IMR-90 (cell line): ENCODE measurements around the gene PEX5L.
"Not testable (repeated sequence)": the region's sequence is repeated elsewhere in the genome, so short reads cannot be mapped to it uniquely, and the experiment has no call there.

ENCODE experiments used
- CEBPB ChIP-seq: IDR thresholded peaks from 2 replicates; pipeline ENCODE4 v1.6.1; 2012; ENCODE audit warnings: low read depth, low read length, improper control_type of control experiment
- RAD21 ChIP-seq: IDR thresholded peaks from 2 replicates; pipeline ENCODE4 v1.6.1; 2012; ENCODE audit warnings: low read length, improper control_type of control experiment
- TF ChIP-seq, protein P1 (sequence below): conservative IDR thresholded peaks from 2 replicates; pipeline ENCODE4 v1.5.1; 2012; ENCODE audit warnings: mild to moderate bottlenecking, low read depth, low read length, improper control_type of control experiment

DNA sequence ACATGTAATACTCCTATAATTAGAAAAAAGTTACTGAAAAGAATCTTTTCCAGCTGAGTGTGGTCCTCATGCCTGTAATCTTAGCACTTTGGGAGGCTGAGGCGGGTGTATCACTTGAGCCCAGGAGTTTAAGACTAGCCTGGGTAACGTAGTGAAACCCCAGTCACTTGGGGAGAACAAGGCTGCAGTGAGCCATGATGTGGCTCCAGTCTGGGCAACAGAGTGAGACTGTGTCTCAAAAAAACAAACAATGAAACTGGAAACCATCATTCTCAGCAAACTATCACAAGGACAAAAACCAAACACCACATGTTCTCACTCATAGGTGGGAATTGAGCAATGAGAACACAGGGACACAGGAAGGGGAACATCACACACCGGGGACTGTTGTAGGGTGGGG is 18.9 kb upstream of the PEX5L start:
- TF ChIP-seq, protein P1, sequence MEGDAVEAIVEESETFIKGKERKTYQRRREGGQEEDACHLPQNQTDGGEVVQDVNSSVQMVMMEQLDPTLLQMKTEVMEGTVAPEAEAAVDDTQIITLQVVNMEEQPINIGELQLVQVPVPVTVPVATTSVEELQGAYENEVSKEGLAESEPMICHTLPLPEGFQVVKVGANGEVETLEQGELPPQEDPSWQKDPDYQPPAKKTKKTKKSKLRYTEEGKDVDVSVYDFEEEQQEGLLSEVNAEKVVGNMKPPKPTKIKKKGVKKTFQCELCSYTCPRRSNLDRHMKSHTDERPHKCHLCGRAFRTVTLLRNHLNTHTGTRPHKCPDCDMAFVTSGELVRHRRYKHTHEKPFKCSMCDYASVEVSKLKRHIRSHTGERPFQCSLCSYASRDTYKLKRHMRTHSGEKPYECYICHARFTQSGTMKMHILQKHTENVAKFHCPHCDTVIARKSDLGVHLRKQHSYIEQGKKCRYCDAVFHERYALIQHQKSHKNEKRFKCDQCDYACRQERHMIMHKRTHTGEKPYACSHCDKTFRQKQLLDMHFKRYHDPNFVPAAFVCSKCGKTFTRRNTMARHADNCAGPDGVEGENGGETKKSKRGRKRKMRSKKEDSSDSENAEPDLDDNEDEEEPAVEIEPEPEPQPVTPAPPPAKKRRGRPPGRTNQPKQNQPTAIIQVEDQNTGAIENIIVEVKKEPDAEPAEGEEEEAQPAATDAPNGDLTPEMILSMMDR: not testable (repeated sequence)
- not testable (repeated sequence) for TF ChIP-seq CEBPB, RAD21
